ENCODE measurements around the gene FAH. TPM values are rescaled to one million over a fixed set of nuclear protein-coding genes. Genes with fewer than 3 reads are reported as not detected.

FAH gene
- total RNA-seq, 1 experiment from 2014 or later, result 21.5 TPM

- Histone ChIP-seq H3K79me2 (ENCODE audit: insufficient read depth, low read length) (no peaks in the 10 kb centered on the region), H2AK5ac (ENCODE audit: insufficient read length, low read length) (no peak overlapping the region), H3T11ph (ENCODE audit: low read length) (no peak overlapping the region), H3K9me3 (ENCODE audit: control insufficient read depth, low read depth, low read length) (no peaks in the 10 kb centered on the region), H3K56ac (ENCODE audit: insufficient read length, low read depth, low read length) (no peak overlapping the region), H2BK15ac (ENCODE audit: low read depth, low read length) (no peak overlapping the region), H4K8ac (replicated peaks; ENCODE audit: insufficient read length, low read depth, low read length) (no peak overlapping the region), H3K4ac (ENCODE audit: low read depth, low read length) (no peak overlapping the region), H3K18ac (ENCODE audit: insufficient read length, low read depth, low read length) (no peak overlapping the region), H2BK5ac (ENCODE audit: insufficient read length, low read length) (no peak overlapping the region), H3K23ac (ENCODE audit: insufficient read length, low read depth, low read length) (no peak overlapping the region), H3K9ac (ENCODE audit: extremely low read depth, insufficient read length, low read length) (no peak overlapping the region), H4K5ac (ENCODE audit: insufficient read length, low read depth, low read length) (no peak overlapping the region), H2BK20ac (ENCODE audit: low read depth, low read length, poor library complexity, severe bottlenecking) (no peak overlapping the region), H3K4me1 (ENCODE audit: insufficient read depth, low read length) (no peaks in the 10 kb centered on the region), H3K14ac (ENCODE audit: insufficient read depth, low read length) (no peak overlapping the region), H4K91ac (ENCODE audit: insufficient read length, low read depth, low read length) (no peak overlapping the region), H3K4me2 (ENCODE audit: insufficient read depth, insufficient read length, low read length) (no peak overlapping the region), H2AFZ (ENCODE audit: low read length) (no peak overlapping the region), H2BK12ac (ENCODE audit: insufficient read length, low read depth, low read length) (no peak overlapping the region), H2BK120ac (ENCODE audit: low read depth, low read length, poor library complexity, severe bottlenecking) (no peak overlapping the region), H3K27ac (ENCODE audit: insufficient read length, low read depth, low read length) (no peak overlapping the region), H4K20me1 (ENCODE audit: control insufficient read depth, insufficient read depth, insufficient read length) (no peaks in the 10 kb centered on the region), H3K27me3 (ENCODE audit: insufficient read depth, low read length) (no peaks in the 10 kb centered on the region), H3K79me1 (ENCODE audit: insufficient read depth, low read depth, low read length, poor library complexity, severe bottlenecking) (no peaks in the 10 kb centered on the region), H3K23me2 (ENCODE audit: insufficient read length, low read depth, low read length, poor library complexity, severe bottlenecking) (no peaks in the 10 kb centered on the region)
- TF ChIP-seq CTCF (conservative IDR thresholded peaks at IDR 0.05), result no peak
- WGBS (ENCODE audit: extremely low coverage, insufficient read length, low lambda C conversion rate), result no CpG with 5 or more reads among the region's 4 CpGs
- Mint-ChIP-seq H3K4me1 (peaks cover 0 to 6% of the 10 kb centered on the region in 2 experiments; a peak in 1 of 4 replicates), H3K4me3 (no peak overlapping the region), H3K9me3 (no peaks in the 10 kb centered on the region), H3K36me3 (ENCODE audit: insufficient read depth in 1 of 3, low read depth in 3 of 3) (peaks cover 7 to 30% (median 29%) of the 10 kb centered on the region in 3 experiments; a peak in 6 of 7 replicates), H3K27ac (no peak overlapping the region), H3K27me3 (ENCODE audit: low read depth) (no peaks in the 10 kb centered on the region)
- DNase-seq, result no peak
Measured at GRCh38 chr15:80121546-80121945, 31.3 kb upstream of the FAH start.

Measured in H9 (cell line).